DOHH2 (cell line): Measurements from ENCODE around the gene STK25.

Source experiments
- H3F3A ChIP-seq: fragments of 200-600 bp; sonication (generic), shearing (Covaris generic); 2 replicates; pipeline ENCODE4 v1.6.0; 2016; ENCODE audit warnings: antibody characterized with exemption, mild to moderate bottlenecking; ENCODE audit not compliant: control insufficient read depth, insufficient read depth
- H3K27ac ChIP-seq: fragments of 200-600 bp; sonication (generic); 2 replicates; pipeline ENCODE4 v1.5.1; 2014; ENCODE audit warnings: low read depth, mild to moderate bottlenecking, low read length, moderate library complexity
- H3K27me3 ChIP-seq: fragments of 200-600 bp; sonication (generic); 2 replicates; pipeline ENCODE4 v1.6.1; 2014; ENCODE audit warnings: mild to moderate bottlenecking, low read length, mixed read lengths; ENCODE audit not compliant: control insufficient read depth
- H3K36me3 ChIP-seq: fragments of 200-600 bp; sonication (generic); 2 replicates; pipeline ENCODE4 v1.6.1; 2014; ENCODE audit warnings: mild to moderate bottlenecking, low read length, moderate library complexity, mixed read lengths; ENCODE audit not compliant: control insufficient read depth
- H3K4me1 ChIP-seq: fragments of 200-600 bp; sonication (generic); 2 replicates; pipeline ENCODE4 v1.6.1; 2014; ENCODE audit warnings: mild to moderate bottlenecking, low read length, mixed read lengths; ENCODE audit not compliant: control insufficient read depth
- H3K4me2 ChIP-seq: fragments of 200-600 bp; sonication (generic); 2 replicates; pipeline ENCODE4 v1.6.0; 2014; ENCODE audit warnings: mild to moderate bottlenecking, low read length, moderate library complexity
- H3K4me3 ChIP-seq: fragments of 200-600 bp; sonication (generic); 2 replicates; pipeline ENCODE4 v1.5.1; 2014; ENCODE audit warnings: mild to moderate bottlenecking, low read length, mixed read lengths
- H3K79me2 ChIP-seq: fragments of 200-600 bp; sonication (generic); 2 replicates; pipeline ENCODE4 v1.6.1; 2014; ENCODE audit warnings: mild to moderate bottlenecking, low read length, mixed read lengths; ENCODE audit not compliant: control insufficient read depth
- H3K9me2 ChIP-seq: fragments of 200-600 bp; sonication (generic); replicated peaks from 2 replicates; pipeline ENCODE4 v1.6.1; 2014; ENCODE audit warnings: mild to moderate bottlenecking, low read length, mixed read lengths; ENCODE audit not compliant: control insufficient read depth
- H3K9me3 ChIP-seq: fragments of 200-600 bp; sonication (generic); 2 replicates; pipeline ENCODE4 v1.6.1; 2014; ENCODE audit warnings: antibody characterized with exemption, low read length, mixed read lengths; ENCODE audit not compliant: control insufficient read depth, insufficient read depth
- H4K20me1 ChIP-seq: fragments of 200-600 bp; sonication (generic); 2 replicates; pipeline ENCODE4 v1.6.0; 2014; ENCODE audit warnings: low read depth, mild to moderate bottlenecking, antibody characterized with exemption, low read length, moderate library complexity; ENCODE audit not compliant: control insufficient read depth, insufficient read depth
- EZH2phosphoT487 ChIP-seq: fragments of 200-600 bp; sonication (generic); IDR thresholded peaks from 2 replicates; pipeline ENCODE4 v1.6.1; 2017; ENCODE audit warnings: borderline replicate concordance, mild to moderate bottlenecking, antibody characterized with exemption, low read length, moderate library complexity, mixed read lengths
- TF ChIP-seq, protein P1 (sequence below): fragments of 200-600 bp; sonication (generic); IDR thresholded peaks from one replicate; pipeline ENCODE4 v1.5.1; 2014; ENCODE audit warnings: antibody characterized with exemption, mild to moderate bottlenecking, low read depth, low read length; ENCODE audit not compliant: poor library complexity, severe bottlenecking

STK25 gene

DNA sequence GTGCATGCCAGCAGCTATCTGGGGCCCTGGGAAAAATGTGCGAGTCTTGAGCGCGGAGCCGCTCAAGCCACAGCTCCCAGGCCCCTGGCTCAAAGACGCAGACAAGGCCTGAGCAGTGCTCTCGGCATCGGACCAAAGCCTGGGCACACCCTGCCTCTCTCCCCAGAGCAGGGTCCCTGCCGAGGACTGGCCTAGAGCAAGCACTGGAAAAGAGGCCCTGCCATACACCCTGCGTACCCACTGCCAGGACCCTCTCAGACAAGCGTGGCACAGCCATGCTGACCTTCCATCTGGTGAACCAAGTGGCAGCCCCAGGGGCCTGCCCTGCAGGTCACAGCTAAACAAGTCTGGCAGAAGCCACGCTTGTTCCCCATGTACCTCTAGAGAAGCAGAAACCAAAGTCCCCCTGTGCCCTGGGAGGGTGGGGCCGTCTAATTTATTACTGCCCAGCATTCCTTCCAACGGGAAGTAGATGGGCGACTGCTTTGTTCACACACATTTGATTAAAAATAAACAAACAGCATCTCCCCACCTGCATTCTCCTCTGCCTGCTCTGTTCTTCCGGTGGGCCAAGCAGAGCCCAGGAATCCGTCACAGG, 14.0 kb downstream of the STK25 start:
- no peak overlapping the region for H3K4me2 ChIP-seq
- H3K79me2 ChIP-seq: no peaks in the 10 kb centered on the region
- TF ChIP-seq EZH2phosphoT487: no peak
- TF ChIP-seq, protein P1, sequence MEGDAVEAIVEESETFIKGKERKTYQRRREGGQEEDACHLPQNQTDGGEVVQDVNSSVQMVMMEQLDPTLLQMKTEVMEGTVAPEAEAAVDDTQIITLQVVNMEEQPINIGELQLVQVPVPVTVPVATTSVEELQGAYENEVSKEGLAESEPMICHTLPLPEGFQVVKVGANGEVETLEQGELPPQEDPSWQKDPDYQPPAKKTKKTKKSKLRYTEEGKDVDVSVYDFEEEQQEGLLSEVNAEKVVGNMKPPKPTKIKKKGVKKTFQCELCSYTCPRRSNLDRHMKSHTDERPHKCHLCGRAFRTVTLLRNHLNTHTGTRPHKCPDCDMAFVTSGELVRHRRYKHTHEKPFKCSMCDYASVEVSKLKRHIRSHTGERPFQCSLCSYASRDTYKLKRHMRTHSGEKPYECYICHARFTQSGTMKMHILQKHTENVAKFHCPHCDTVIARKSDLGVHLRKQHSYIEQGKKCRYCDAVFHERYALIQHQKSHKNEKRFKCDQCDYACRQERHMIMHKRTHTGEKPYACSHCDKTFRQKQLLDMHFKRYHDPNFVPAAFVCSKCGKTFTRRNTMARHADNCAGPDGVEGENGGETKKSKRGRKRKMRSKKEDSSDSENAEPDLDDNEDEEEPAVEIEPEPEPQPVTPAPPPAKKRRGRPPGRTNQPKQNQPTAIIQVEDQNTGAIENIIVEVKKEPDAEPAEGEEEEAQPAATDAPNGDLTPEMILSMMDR: no peak
- no peaks in the 10 kb centered on the region for H3F3A ChIP-seq
- H3K27me3 ChIP-seq: no peaks in the 10 kb centered on the region
- no peaks in the 10 kb centered on the region for H3K4me1 ChIP-seq
- peaks cover 49% of the 10 kb centered on the region for H3K36me3 ChIP-seq
- no peak overlapping the region for H3K4me3 ChIP-seq
- no peaks in the 10 kb centered on the region for H4K20me1 ChIP-seq
- H3K9me2 ChIP-seq: no peaks in the 10 kb centered on the region
- H3K9me3 ChIP-seq: no peaks in the 10 kb centered on the region
- no peak overlapping the region for H3K27ac ChIP-seq

DNA sequence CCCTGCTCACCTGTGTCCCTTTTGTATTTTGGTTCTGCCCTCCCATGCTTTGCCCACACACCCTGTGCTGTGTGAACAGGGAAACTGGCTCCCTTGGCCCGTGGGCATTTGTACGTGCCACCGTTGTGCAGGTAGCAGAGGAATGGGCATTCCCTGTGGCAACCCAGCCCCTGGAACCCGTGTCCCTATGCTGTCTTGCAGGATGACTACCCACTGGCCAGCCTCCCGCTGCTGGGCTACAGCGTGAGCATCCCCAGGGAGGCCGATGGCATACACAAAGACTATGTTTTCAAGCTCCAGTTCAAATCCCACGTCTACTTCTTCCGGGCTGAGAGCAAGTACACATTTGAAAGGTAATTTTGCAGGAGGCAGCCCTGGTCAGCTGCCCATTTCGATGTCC, 15.3 kb downstream of the STK25 start:
- H3K9me2 ChIP-seq: no peaks in the 10 kb centered on the region
- no peaks in the 10 kb centered on the region for H3K79me2 ChIP-seq
- no peaks in the 10 kb centered on the region for H3K27me3 ChIP-seq
- peaks cover 37% of the 10 kb centered on the region for H3K36me3 ChIP-seq
- H3K27ac ChIP-seq: no peak overlapping the region
- H3K4me1 ChIP-seq: no peaks in the 10 kb centered on the region
- H3K9me3 ChIP-seq: no peaks in the 10 kb centered on the region
- no peak for TF ChIP-seq EZH2phosphoT487
- TF ChIP-seq, protein P1: no peak
- H4K20me1 ChIP-seq: no peaks in the 10 kb centered on the region
- no peak overlapping the region for H3K4me2 ChIP-seq
- no peak overlapping the region for H3K4me3 ChIP-seq
- no peaks in the 10 kb centered on the region for H3F3A ChIP-seq

DNA sequence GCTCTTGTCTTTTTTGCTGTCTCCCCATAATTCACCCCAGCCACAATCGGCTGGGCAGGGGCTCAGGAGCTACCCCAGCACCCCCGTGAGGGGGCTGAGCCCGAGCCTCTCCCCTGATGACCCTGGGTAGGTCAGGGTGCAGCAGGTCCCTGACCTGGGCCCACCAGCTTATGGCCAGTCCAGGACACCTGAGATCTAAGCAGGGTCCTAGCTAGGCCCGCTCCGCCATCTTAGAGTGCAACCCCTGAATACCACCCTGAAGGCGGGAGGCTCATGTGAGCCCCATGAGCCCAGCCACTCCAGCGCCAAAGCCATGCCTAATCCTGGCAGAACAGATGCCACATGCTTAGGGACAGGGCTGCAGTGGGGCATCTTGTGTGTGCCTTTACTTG, 16.2 kb downstream of the STK25 start:
- no peaks in the 10 kb centered on the region for H4K20me1 ChIP-seq
- H3K4me1 ChIP-seq: no peaks in the 10 kb centered on the region
- H3F3A ChIP-seq: no peaks in the 10 kb centered on the region
- H3K79me2 ChIP-seq: no peaks in the 10 kb centered on the region
- H3K27me3 ChIP-seq: no peaks in the 10 kb centered on the region
- H3K4me3 ChIP-seq: no peak overlapping the region
- TF ChIP-seq, protein P1: no peak
- no peak for TF ChIP-seq EZH2phosphoT487
- H3K9me2 ChIP-seq: no peaks in the 10 kb centered on the region
- no peak overlapping the region for H3K4me2 ChIP-seq
- no peak overlapping the region for H3K27ac ChIP-seq
- H3K9me3 ChIP-seq: no peaks in the 10 kb centered on the region
- H3K36me3 ChIP-seq: peaks cover 35% of the 10 kb centered on the region
